Large intestine (tissue), 3 donors: Measurements from ENCODE around the gene CDH2. TPM values are rescaled to one million over a fixed set of nuclear protein-coding genes. Genes with fewer than 3 reads are reported as not detected.

ENCODE experiments used
- DNase-seq, 2 donors: peaks; one replicate each; pipeline versions ENCODE4 v3.0.0 to v3.0.0-alpha.2; 2013
- H3K27ac ChIP-seq: one replicate; pipeline ENCODE4 v1.5.1; 2013; ENCODE audit warnings: low read length
- H3K27me3 ChIP-seq: 2 replicates; pipeline ENCODE4 v1.6.1; 2013; ENCODE audit warnings: low read length; ENCODE audit not compliant: control insufficient read depth, insufficient read depth
- H3K36me3 ChIP-seq: 2 replicates; pipeline ENCODE4 v1.6.1; 2013; ENCODE audit warnings: low read length; ENCODE audit not compliant: control insufficient read depth, insufficient read depth
- H3K4me1 ChIP-seq: one replicate; pipeline ENCODE4 v1.6.1; 2013; ENCODE audit warnings: low read length; ENCODE audit not compliant: control insufficient read depth, insufficient read depth
- H3K4me3 ChIP-seq: one replicate; pipeline ENCODE4 v1.5.1; 2013; ENCODE audit warnings: low read length
- H3K9me3 ChIP-seq: one replicate; pipeline ENCODE4 v1.6.1; 2013; ENCODE audit warnings: mild to moderate bottlenecking, low read depth, low read length, moderate library complexity; ENCODE audit not compliant: control insufficient read depth
- WGBS: methylation state at CpG from one replicate; pipeline ENCODE4 v1.1.5; 2013; ENCODE audit warnings: low lambda C conversion rate; ENCODE audit not compliant: insufficient coverage; 5-methylcytosine and 5-hydroxymethylcytosine counted together
- polyA plus RNA-seq: library from polyadenylated mRNA; unstranded; fragments of 120-200 nt; gene quantifications from one replicate; pipeline ENCODE4 v1.2.1, GENCODE V29; 2013

CDH2 gene
- polyA plus RNA-seq, 1 donor, result 14.2 TPM

DNA sequence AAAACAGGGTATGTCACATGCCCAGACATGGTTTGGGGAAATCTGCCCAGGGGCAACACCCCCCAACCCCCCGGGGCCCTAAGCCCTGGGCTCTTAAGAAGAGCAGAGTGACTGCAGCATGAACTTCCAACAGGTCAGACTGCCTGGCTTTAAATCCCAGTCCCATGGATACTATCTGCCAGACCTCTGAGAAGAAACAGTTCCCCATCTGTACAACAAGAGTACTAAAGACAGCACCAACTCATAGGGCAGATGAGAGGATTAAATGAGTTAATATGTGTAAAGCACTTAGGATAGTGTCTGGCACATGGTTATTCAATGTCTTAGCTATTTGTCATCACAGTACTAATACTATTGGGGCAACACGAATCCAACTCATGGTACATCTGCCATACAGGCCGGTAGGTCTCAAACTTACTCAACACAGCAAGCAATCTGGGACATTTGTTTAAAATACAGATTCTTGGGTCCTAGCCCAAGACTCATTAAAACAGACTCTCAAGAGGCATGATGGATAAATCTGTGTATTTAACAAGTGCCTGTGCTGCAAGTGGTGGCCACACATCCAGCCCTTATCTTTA lies 23.4 kb downstream of the CDH2 start:
- DNase-seq, result no peak
- peaks cover 9% of the 10 kb centered on the region for H3K4me1 ChIP-seq
- H3K27ac ChIP-seq, result no peak overlapping the region
- H3K9me3 ChIP-seq, result no peaks in the 10 kb centered on the region
- H3K4me3 ChIP-seq, result no peak overlapping the region
- WGBS, result no CpG with 5 or more reads among the region's 3 CpGs
- H3K27me3 ChIP-seq, result no peaks in the 10 kb centered on the region
- H3K36me3 ChIP-seq, result no peaks in the 10 kb centered on the region

DNA sequence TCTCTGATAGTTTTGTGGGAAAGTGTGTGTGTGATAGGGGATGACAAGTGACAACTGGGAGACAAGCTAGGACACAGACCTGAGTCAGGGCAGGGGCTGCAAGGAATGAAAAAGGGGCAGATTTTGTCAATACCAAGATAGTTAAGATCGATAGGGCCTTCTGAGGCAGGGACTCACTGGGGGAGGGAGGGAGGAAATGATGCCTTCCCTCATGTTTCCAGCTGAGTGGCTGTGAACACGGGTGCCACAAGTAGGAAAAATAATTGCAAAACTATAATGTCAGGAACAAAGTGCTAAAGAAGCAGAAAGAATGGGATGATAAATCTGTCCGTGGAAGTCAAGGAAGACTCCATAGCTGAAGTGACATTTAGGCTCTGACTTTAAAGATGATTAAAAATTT lies 24.2 kb downstream of the CDH2 start:
- no peak for DNase-seq
- WGBS, result 68% methylated on average over 3 of the region's 3 CpGs
- Histone ChIP-seq H3K4me1 (peaks cover 4% of the 10 kb centered on the region), H3K27ac (no peak overlapping the region), H3K27me3 (no peaks in the 10 kb centered on the region), H3K9me3 (no peaks in the 10 kb centered on the region), H3K36me3 (no peaks in the 10 kb centered on the region), H3K4me3 (no peak overlapping the region)

- peaks cover 4% of the 10 kb centered on the region for H3K4me1 ChIP-seq
- no peaks in the 10 kb centered on the region for H3K36me3 ChIP-seq
- no peak overlapping the region for H3K4me3 ChIP-seq
- H3K9me3 ChIP-seq, result no peaks in the 10 kb centered on the region
- WGBS, result no CpG with 5 or more reads among the region's 4 CpGs
- H3K27me3 ChIP-seq, result no peaks in the 10 kb centered on the region
- H3K27ac ChIP-seq, result no peak overlapping the region
- DNase-seq, result no peak
Measured at GRCh38 chr18:28152354-28152753, 24.6 kb downstream of the CDH2 start.

DNA sequence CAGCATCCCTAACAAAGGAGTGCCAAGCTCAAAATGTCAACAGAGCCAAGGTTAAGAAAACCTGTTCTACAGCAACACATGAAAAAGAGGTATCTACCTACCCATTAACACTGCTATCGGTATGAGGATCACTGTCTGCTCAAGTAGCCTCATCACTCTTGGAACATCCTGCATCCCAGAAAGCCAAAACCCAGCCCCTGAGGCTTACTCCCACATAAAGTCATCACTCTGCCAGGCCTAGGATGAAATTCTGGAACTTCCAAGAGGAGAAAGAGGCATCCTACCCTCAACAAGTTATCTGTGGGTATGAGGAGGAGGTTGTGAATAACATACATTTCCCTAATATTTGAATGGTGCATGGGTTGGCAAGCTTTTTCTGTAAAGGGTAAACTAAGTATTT lies 25.5 kb downstream of the CDH2 start:
- DNase-seq, result no peak
- Histone ChIP-seq H3K36me3 (no peaks in the 10 kb centered on the region), H3K4me3 (no peak overlapping the region), H3K4me1 (peaks cover 4% of the 10 kb centered on the region), H3K27me3 (no peaks in the 10 kb centered on the region), H3K9me3 (no peaks in the 10 kb centered on the region), H3K27ac (no peak overlapping the region)
- WGBS, result no CpG with 5 or more reads among the region's 1 CpG

- H3K36me3 ChIP-seq, result no peaks in the 10 kb centered on the region
- no peaks in the 10 kb centered on the region for H3K27me3 ChIP-seq
- H3K4me1 ChIP-seq, result peaks cover 4% of the 10 kb centered on the region
- H3K4me3 ChIP-seq, result no peak overlapping the region
- H3K9me3 ChIP-seq, result no peaks in the 10 kb centered on the region
- no peak overlapping the region for H3K27ac ChIP-seq
- no peak for DNase-seq
- WGBS, result no CpG with 5 or more reads among the region's 1 CpG
Measured at GRCh38 chr18:28150925-28151324, 26.0 kb downstream of the CDH2 start.

DNA sequence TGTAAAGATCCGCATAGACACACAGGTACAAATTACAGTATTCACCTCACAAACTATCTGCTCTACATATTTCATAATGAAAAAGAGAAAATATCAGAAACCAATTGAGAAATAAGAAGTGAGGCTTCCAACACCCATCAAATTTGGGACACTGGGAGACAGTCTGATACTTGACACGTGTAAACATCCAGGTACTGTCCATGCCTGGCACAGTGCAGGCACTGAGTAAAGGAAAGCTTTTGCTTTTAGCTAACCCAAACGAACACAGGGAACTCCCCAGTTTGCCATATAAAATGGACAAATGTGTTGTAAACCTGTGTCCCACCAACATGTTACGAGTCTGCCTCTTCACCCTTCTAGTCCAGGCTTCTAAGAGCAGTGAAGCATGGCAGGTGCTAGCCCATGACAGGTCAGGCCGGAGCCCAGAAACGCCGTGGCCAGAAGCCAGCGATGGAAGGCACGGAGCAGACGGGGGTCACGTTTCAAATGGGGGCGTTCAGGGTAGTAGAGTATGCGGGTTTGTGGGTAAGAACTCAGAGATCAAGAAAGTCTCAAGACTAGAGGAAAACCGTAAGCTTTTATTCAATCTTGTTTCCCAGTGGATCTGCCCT lies 27.0 kb downstream of the CDH2 start:
- DNase-seq, result no peak
- Histone ChIP-seq H3K27me3 (no peaks in the 10 kb centered on the region), H3K27ac (no peak overlapping the region), H3K9me3 (no peaks in the 10 kb centered on the region), H3K4me3 (no peak overlapping the region), H3K4me1 (peaks cover 4% of the 10 kb centered on the region), H3K36me3 (no peaks in the 10 kb centered on the region)
- no CpG with 5 or more reads among the region's 14 CpGs for WGBS

GRCh38 chr18:28147674-28148171 lies 29.2 kb downstream of the CDH2 start:
- H3K4me1 ChIP-seq, result no peaks in the 10 kb centered on the region
- peak in 1 of 2 donors; percentile 32 for DNase-seq
- H3K27me3 ChIP-seq, result no peaks in the 10 kb centered on the region
- WGBS, result 36% methylated on average over 3 of the region's 5 CpGs
- no peak overlapping the region for H3K27ac ChIP-seq
- H3K9me3 ChIP-seq, result no peaks in the 10 kb centered on the region
- H3K4me3 ChIP-seq, result no peak overlapping the region
- no peaks in the 10 kb centered on the region for H3K36me3 ChIP-seq

GRCh38 chr18:28143725-28144124 lies 33.2 kb downstream of the CDH2 start:
- Histone ChIP-seq H3K9me3 (no peaks in the 10 kb centered on the region), H3K4me3 (no peak overlapping the region), H3K36me3 (no peaks in the 10 kb centered on the region), H3K27me3 (no peaks in the 10 kb centered on the region), H3K4me1 (no peaks in the 10 kb centered on the region), H3K27ac (no peak overlapping the region)
- DNase-seq, result no peak
- 83% methylated on average over 1 of the region's 2 CpGs for WGBS

- no peaks in the 10 kb centered on the region for H3K36me3 ChIP-seq
- no peak overlapping the region for H3K27ac ChIP-seq
- 80% methylated on average over 2 of the region's 3 CpGs for WGBS
- DNase-seq, result no peak
- H3K27me3 ChIP-seq, result no peaks in the 10 kb centered on the region
- no peaks in the 10 kb centered on the region for H3K9me3 ChIP-seq
- H3K4me1 ChIP-seq, result no peaks in the 10 kb centered on the region
- no peak overlapping the region for H3K4me3 ChIP-seq
Measured at GRCh38 chr18:28138816-28139215, 38.1 kb downstream of the CDH2 start.

- Histone ChIP-seq H3K4me3 (no peak overlapping the region), H3K27ac (no peak overlapping the region), H3K4me1 (no peaks in the 10 kb centered on the region), H3K9me3 (no peaks in the 10 kb centered on the region), H3K27me3 (no peaks in the 10 kb centered on the region), H3K36me3 (no peaks in the 10 kb centered on the region)
- WGBS, result 85% methylated on average over 3 of the region's 4 CpGs
- no peak for DNase-seq
Measured at GRCh38 chr18:28136071-28136470, 40.9 kb downstream of the CDH2 start.

DNA sequence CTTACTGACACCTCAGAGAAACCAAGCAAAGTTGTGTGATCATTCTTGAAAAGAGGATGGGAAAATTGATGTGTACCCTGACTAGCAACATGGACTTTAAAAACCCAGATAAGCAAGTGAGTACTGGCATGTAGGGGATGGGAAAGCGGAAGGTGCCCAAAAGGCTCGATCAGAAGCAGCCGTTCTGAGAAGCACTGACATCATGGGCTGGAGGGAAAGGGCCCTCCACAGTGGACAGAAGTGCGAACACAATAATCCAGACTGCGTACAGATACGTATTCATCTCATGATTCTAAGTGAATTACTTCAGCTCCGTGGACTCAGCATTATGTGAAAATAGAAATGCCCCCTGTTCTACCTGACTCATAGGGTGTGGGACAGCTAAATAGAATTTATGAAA lies 42.2 kb downstream of the CDH2 start:
- Histone ChIP-seq H3K27ac (no peak overlapping the region), H3K4me1 (no peaks in the 10 kb centered on the region), H3K9me3 (no peaks in the 10 kb centered on the region), H3K36me3 (no peaks in the 10 kb centered on the region), H3K27me3 (no peaks in the 10 kb centered on the region), H3K4me3 (no peak overlapping the region)
- no CpG with 5 or more reads among the region's 7 CpGs for WGBS
- DNase-seq, result no peak
